HepG2 (cell line): ENCODE results near the gene UBXN6. TPM values are rescaled to one million over a fixed set of nuclear protein-coding genes. Genes with fewer than 3 reads are reported as not detected.

ENCODE experiments used
- ARID4A ChIP-seq: sonication (generic); formaldehyde crosslinking; IDR thresholded peaks from 2 replicates; pipeline ENCODE4 v1.5.0; 2020; ENCODE audit warnings: mild to moderate bottlenecking, missing genetic modification reagents, borderline replicate concordance
- FOXK2 ChIP-seq: fragments of 450-650 bp; IDR thresholded peaks from 2 replicates; pipeline ENCODE4 v1.6.1; 2016
- KDM6A ChIP-seq: IDR thresholded peaks from 2 replicates; pipeline ENCODE4 v1.6.1; 2016; ENCODE audit warnings: low read depth
- MXD3 ChIP-seq: IDR thresholded peaks from 2 replicates; pipeline ENCODE4 v1.6.1; 2016; ENCODE audit warnings: mild to moderate bottlenecking, missing biosample characterization, missing genetic modification reagents
- NONO ChIP-seq, 2 experiments: fragments of 450-650 bp in 1 of 2; sonication (generic) in 1 of 2; formaldehyde crosslinking in 1 of 2; IDR thresholded peaks in 1 of 2; conservative IDR thresholded peaks in 1 of 2; 2 replicates each; pipeline versions ENCODE4 v1.6.1 to v1.8.0; 2017 to 2022; ENCODE audit warnings: mild to moderate bottlenecking in 1 of 2, missing genetic modification reagents in 1 of 2, moderate library complexity in 1 of 2
- NR2F6 ChIP-seq, 2 experiments: IDR thresholded peaks; 2 replicates each; pipeline ENCODE4 v1.6.1; 2016; ENCODE audit warnings: antibody characterized with exemption in 1 of 2, mild to moderate bottlenecking in 1 of 2
- PBX2 ChIP-seq: IDR thresholded peaks from 2 replicates; pipeline ENCODE4 v1.6.1; 2016; ENCODE audit warnings: control low read depth
- PCBP1 ChIP-seq: fragments of 200-400 bp; formaldehyde crosslinking; IDR thresholded peaks from 2 replicates; pipeline ENCODE4 v1.6.1; 2017; ENCODE audit warnings: mild to moderate bottlenecking, low read depth, low read length, borderline replicate concordance
- POLR2A ChIP-seq, 2 experiments: IDR thresholded peaks; 2 replicates each; pipeline ENCODE4 v1.6.1; 2011; ENCODE audit warnings: low read depth in 2 of 2, low read length in 2 of 2, mild to moderate bottlenecking in 1 of 2, moderate library complexity in 1 of 2; ENCODE audit not compliant: insufficient read depth in 1 of 2
- RFXANK ChIP-seq: IDR thresholded peaks from 2 replicates; pipeline ENCODE4 v1.6.1; 2016
- SMARCC2 ChIP-seq: fragments of 450-650 bp; IDR thresholded peaks from 2 replicates; pipeline ENCODE4 v1.6.1; 2017; ENCODE audit warnings: antibody characterized with exemption, mild to moderate bottlenecking
- TIGD3 ChIP-seq: sonication (generic); formaldehyde crosslinking; IDR thresholded peaks from 2 replicates; pipeline ENCODE4 v1.5.1; 2020; ENCODE audit warnings: mild to moderate bottlenecking, missing genetic modification reagents, borderline replicate concordance
- ZBTB46 ChIP-seq: sonication (generic); formaldehyde crosslinking; IDR thresholded peaks from 2 replicates; pipeline ENCODE4 v1.4.0; 2020; ENCODE audit warnings: mild to moderate bottlenecking, missing genetic modification reagents, borderline replicate concordance
- ZFX ChIP-seq: sonication (generic); formaldehyde crosslinking; IDR thresholded peaks from 2 replicates; pipeline ENCODE4 v1.4.0; 2020; ENCODE audit warnings: mild to moderate bottlenecking, low read depth, missing genetic modification reagents, moderate library complexity
- ZNF121 ChIP-seq: sonication (generic); formaldehyde crosslinking; IDR thresholded peaks from 2 replicates; pipeline ENCODE4 v1.5.0; 2020; ENCODE audit warnings: mild to moderate bottlenecking, missing genetic modification reagents
- ZNF232 ChIP-seq: sonication (generic); formaldehyde crosslinking; IDR thresholded peaks from 2 replicates; pipeline ENCODE4 v1.4.0; 2020; ENCODE audit warnings: missing genetic modification reagents, borderline replicate concordance
- ZNF343 ChIP-seq: sonication (generic); formaldehyde crosslinking; IDR thresholded peaks from 2 replicates; pipeline ENCODE4 v1.4.0; 2020; ENCODE audit warnings: mild to moderate bottlenecking, missing genetic modification reagents
- ZNF503 ChIP-seq: sonication (generic); formaldehyde crosslinking; IDR thresholded peaks from 2 replicates; pipeline ENCODE4 v1.4.0; 2020; ENCODE audit warnings: missing genetic modification reagents
- polyA plus RNA-seq, 8 experiments: library from polyadenylated mRNA; depleted of rRNA in 3 of 8; stranded (reverse) in 7 of 8; unstranded in 1 of 8; fragments of >200 nt; fragmentation: Illumina TruSeq in 4 of 8; extraction: Trizol in 4 of 8; gene quantifications; 2 replicates each; pipeline versions ENCODE4 v1.2.1 to v1.2.3, GENCODE V29; 2011 to 2016; ENCODE audit warnings: low read depth in 4 of 8, missing spikeins in 1 of 8, mixed read lengths in 1 of 8; ENCODE audit not compliant: insufficient read depth in 1 of 8
- total RNA-seq, 5 experiments: library from RNA; depleted of rRNA; stranded (reverse); fragments of >200 nt; fragmentation: Illumina TruSeq; extraction: Trizol; gene quantifications; 2 replicates each; pipeline ENCODE4 v1.2.3, GENCODE V29; 2016; ENCODE audit warnings: low read depth in 1 of 5

UBXN6 gene
- total and polyA plus RNA-seq, 2 of the 13 experiments (the other 11 are each of a cell fraction or from before 2014, with no cell fraction given) = 34.9 to 35.5 TPM

GRCh38 chr19:4399812-4400134, 57.8 kb downstream of the UBXN6 start (continued):
- TF ChIP-seq ZBTB46 (CRISPR knock-in tag) (no peak), NR2F6 (IDR thresholded peaks at IDR 0.05) (no peak), NR2F6 (CRISPR knock-in tag; IDR thresholded peaks at IDR 0.05) (no peak), ZNF503 (no peak), KDM6A (CRISPR knock-in tag) (no peak), ZNF121 (CRISPR knock-in tag) (no peak), FOXK2 (no peak), PCBP1 (no peak), ZNF232 (CRISPR knock-in tag) (0 out of 2 replicates have a peak, but pooled peaks have one; percentile 24), POLR2A (IDR thresholded peaks at IDR 0.05; ENCODE audit: insufficient read depth in 1 of 2, low read depth in 2 of 2, low read length in 2 of 2) (peak in 1 of 2 experiments; percentile 29; a peak in 1 of 4 replicates), TIGD3 (CRISPR knock-in tag) (0 out of 2 replicates have a peak, but pooled peaks have one; percentile 11), SMARCC2 (no peak), MXD3 (0 out of 2 replicates have a peak, but pooled peaks have one; percentile 21), RFXANK (no peak), ZNF343 (no peak), ZFX (CRISPR knock-in tag) (peak; percentile 6; the same call in 1 of the 2 replicates), PBX2 (CRISPR knock-in tag) (no peak), ARID4A (CRISPR knock-in tag) (0 out of 2 replicates have a peak, but pooled peaks have one; percentile 12), NONO (IDR thresholded peaks at IDR 0.05) (no peak), NONO (CRISPR knock-in tag; conservative IDR thresholded peaks at IDR 0.05) (no peak)
